Pulmonary artery endothelial cell (primary cell): ENCODE data around the gene FOSL2. TPM values are rescaled to one million over a fixed set of nuclear protein-coding genes. Genes with fewer than 3 reads are reported as not detected.

Source experiments
- DNase-seq: peaks from one replicate; pipeline ENCODE4 v3.0.0-alpha.2; 2011; ENCODE audit warnings: low read depth, low spot score
- total RNA-seq: library from RNA; depleted of rRNA; stranded (reverse); fragments of >200 nt; gene quantifications from 2 replicates; pipeline ENCODE4 v1.2.3, GENCODE V29; 2014

FOSL2 gene
- total RNA-seq, 1 donor from 2014 or later: 36.3 TPM

DNA sequence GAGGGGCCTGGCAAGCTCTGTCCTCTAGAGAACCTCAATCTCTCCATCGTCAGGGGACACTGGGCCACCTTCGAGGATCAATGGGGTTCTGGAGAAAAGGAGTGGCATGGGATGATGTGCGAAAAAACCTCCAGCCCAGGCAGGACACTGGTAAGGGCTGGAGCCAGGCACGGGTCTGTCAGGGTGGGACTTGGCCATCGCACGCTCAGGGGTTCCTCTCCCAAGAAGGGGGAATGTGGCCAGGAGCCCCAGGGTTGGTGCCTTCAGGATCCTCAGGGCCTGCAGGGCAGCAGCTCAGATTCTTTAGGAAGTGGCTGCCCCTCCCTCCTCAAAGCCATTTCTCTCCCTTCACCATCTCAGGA is 56.4 kb downstream of the FOSL2 start:
- DNase-seq: no peak

GRCh38 chr2:28449488-28450395 is 57.1 kb downstream of the FOSL2 start:
- DNase-seq: no peak

DNA sequence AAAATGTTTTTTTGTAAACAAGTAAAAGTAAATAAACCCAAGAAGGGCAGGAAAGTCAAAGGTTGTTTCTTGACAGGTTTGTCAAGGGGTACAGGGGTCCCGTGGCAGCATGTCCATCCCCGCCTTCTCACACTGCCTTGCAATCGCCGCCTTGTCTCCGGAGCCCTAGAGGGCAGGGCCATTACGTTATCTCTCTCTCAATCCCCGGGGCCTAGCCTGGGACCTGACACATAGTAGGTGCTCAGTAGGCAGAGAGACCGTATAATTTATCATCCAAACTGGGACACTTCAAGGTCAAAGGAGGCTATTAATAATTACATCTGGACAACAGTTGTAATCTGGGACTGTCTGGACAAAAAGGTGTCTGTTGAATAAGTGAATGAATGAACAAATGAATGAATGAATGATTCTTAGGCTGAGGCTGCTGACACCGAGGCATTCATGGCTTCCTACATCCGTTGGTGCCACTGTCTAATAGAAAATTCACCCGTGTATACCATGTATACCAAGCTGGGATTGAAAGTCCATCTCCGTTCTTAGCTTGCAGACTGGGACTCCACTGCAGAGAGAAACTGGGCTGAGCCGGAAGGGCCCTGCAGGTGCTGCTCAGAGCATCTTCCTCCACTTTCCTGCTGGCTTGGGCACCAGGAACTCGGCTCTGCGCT is 58.4 kb downstream of the FOSL2 start:
- DNase-seq: no peak

GRCh38 chr2:28451793-28452533 is 59.3 kb downstream of the FOSL2 start:
- no peak for DNase-seq

DNA sequence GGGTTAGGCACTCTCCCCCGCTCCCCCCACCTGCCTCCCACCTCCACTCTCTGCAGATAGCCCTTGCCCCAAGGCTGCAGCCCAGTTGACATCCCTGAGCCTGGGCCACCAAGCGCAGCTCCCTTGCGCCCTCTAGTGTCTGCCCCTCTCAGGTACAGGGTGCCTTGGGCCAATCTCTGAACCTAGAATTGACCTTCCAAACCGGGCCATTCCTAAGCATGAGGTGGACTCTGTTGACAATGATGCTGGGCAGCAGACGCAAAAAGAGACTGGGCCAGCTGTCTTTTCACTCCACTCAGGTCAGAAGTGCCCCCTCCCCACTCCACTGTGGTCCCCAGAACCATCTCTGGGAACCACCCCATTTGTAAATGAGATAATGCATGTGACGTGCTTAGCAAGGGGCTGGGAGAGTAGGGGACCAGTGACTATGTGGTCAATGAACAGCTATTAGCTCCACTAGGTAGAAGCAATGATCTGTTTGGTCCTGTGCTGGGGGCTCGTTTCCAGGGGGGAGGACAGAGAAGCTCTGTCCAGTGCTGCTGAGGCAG is 60.0 kb downstream of the FOSL2 start:
- DNase-seq: no peak

- no peak for DNase-seq
Observed at GRCh38 chr2:28453396-28453795, 60.7 kb downstream of the FOSL2 start.

DNA sequence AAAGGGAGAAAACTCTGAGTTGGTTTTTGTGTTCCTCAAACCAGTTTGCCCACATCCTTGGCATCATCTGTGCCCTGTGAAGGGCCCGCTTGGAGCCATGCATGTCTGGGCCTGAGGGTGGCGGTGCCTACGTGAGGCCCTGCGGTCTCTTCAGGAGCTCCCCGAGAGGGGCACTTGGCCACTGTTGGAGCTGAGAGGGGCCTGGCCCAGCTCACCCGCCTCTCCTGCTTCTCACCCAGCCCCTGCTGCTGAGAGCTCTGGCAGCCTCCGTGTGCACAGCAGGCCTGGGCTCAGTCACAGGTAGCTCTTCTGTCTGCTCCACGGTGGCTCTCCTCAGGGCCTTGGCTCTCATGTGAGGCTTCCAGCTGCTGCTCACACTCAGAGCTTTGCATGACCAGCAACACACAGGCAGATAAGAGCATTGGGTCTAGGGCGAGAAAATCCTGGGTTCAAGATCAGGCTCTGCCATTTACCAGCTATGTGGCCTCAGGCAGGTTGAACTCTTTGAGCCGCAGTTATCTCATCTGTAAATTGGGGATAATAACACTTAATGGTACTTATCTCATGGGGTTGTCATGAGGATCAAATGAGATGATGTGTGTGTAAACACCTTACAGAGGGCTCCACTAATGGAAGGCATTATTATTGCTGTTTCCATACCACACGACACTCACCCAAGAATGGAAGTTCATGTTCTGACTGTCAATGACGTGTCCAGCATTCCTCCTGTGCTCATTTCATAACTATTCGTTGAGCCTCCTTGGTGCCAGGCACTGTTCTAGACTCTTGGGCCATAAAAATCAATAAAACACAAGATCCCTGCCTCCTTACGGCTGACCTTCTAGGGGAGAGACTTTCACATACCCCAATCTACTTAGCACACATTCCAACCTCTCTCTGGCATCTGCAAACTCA is 61.6 kb downstream of the FOSL2 start:
- no peak for DNase-seq

- no peak for DNase-seq
Observed at GRCh38 chr2:28457237-28457636, 64.6 kb downstream of the FOSL2 start.

- DNase-seq: no peak
Observed at GRCh38 chr2:28461056-28461455, 68.4 kb downstream of the FOSL2 start.

DNA sequence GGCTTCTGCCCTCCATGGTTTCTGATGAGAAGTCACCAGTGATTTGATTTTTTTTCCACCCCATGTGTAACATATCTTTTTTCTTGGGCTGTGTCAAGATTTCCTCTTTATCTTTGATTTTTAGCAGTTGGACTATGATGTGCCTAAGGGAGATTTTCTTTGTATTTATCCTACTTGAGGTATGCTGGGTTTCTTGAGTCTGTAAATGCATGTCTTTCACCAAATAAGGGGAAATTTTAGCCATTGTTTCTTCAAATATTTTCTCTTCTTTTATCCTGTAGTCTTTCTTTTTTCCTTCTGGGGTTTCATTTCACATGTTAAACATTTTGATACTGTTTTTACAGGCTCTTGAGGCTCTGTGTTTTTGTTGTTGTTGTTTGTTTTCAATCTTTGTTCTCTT is 69.5 kb downstream of the FOSL2 start:
- DNase-seq: no peak

DNA sequence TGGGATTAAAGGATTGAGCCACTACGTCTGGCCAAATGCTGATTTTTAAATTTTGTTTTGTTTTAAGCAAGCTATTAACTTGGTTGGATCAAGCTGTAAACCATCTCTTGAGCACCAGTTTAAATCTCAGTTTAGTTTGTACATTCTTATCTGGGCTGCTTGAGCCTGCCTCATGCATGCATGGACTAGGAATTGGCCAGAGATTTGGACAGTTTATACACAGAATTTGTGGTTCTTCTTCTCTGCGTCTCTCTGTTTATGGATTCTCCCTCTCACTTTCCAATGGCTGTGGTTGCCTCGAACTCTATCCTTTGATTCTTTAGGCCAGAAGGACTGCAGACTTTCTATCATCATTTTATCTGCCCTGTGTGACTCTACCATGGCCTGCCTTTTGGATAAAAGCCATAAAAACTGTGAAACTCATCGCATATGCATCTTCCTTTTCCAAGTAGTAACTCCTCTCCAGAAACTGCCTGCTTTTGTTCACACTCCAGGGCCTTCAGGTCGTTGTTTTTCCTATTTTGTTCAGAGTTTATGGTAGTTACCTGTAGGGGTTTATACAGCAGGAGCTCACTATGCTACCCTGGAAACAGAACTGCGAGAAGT is 70.7 kb downstream of the FOSL2 start:
- no peak for DNase-seq

- DNase-seq: no peak
Observed at GRCh38 chr2:28463893-28464292, 71.2 kb downstream of the FOSL2 start.

GRCh38 chr2:28465148-28465885 is 72.7 kb downstream of the FOSL2 start:
- no peak for DNase-seq

Other genes with a start within 250 kb of the FOSL2 start
- 0.46 and 0.81 TPM in 2 replicates for gene PLB1, start 103.2 kb downstream of the FOSL2 start, total RNA-seq